Hematopoietic multipotent progenitor cell treated with erythropoietin and hydrocortisone succinate and interleukin-3 and kit ligand, for 17 days (in vitro differentiated cells): Measurements from ENCODE around the gene TMEM164.

Experiments used
- DNase-seq: peaks from one replicate; pipeline ENCODE4 v3.0.0-alpha.2; 2015; ENCODE audit warnings: low spot score

TMEM164 gene

DNA sequence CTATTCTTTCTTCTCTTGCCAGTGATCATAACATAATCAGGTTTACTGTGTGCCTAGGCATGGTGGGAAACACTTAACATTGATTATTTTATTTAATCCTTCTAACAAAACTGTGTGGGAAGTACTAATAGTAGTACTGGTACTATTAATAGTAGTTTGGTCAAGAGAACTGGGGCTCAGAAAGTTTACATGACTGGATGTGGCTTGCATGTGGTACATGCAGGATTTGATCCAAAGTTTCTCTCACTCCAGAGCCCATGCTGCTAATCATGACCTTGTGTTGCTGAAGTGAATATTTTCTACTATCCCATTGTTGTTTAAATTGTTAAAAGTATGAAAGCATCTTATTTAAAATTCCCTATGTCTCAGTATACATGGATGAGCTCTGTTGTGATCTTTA, 78.4 kb downstream of the TMEM164 start:
- DNase-seq = no peak

GRCh38 chrX:110081740-110082139, 78.8 kb downstream of the TMEM164 start:
- DNase-seq = no peak

DNA sequence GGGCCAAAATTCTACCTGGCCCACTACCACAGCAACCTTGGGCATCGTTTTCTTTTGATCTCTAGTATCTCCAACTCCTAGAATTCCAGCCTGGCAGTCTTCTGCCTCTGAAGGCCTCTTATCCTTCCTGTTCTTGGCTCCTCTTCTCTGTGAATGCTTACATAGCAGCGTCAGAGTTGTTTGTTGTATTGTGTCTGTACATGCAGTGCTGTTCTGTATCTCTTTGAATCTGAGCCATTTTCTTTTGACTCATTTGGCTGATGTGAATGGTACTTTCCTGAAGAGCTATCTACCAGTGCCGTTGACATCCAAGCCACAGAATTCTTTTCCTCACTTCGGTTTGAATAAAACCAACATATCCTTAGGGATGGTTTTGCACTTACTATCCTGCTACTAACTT, 79.2 kb downstream of the TMEM164 start:
- DNase-seq = no peak

- DNase-seq = no peak
Observed at GRCh38 chrX:110086162-110086915, 83.4 kb downstream of the TMEM164 start.

DNA sequence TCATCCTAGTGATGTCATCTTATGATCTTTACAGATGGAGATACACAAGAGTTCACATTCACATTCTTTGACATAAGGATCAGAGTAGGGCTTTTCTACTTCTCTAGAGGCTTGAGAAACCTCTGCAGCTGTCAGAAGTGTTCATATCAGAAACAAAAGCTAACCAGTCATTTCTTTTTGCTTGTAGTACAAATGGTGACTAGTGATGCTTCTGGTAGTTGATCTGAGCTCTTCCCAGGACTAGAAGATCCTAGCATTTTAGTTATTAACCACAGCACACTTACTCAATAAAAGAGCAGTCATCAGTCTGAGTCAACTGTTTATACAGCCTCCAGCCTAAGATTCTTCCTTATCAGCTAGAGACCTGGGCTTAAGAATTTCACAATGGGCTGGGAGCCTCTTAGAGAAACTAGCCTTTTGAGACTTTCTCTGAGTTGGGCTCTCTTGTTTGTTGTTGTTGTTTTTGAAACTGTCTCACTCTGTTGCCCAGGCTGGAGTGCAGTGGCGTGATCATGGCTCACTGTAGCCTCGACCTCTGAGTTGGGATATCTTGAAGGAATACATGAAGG, 84.1 kb downstream of the TMEM164 start:
- no peak for DNase-seq

DNA sequence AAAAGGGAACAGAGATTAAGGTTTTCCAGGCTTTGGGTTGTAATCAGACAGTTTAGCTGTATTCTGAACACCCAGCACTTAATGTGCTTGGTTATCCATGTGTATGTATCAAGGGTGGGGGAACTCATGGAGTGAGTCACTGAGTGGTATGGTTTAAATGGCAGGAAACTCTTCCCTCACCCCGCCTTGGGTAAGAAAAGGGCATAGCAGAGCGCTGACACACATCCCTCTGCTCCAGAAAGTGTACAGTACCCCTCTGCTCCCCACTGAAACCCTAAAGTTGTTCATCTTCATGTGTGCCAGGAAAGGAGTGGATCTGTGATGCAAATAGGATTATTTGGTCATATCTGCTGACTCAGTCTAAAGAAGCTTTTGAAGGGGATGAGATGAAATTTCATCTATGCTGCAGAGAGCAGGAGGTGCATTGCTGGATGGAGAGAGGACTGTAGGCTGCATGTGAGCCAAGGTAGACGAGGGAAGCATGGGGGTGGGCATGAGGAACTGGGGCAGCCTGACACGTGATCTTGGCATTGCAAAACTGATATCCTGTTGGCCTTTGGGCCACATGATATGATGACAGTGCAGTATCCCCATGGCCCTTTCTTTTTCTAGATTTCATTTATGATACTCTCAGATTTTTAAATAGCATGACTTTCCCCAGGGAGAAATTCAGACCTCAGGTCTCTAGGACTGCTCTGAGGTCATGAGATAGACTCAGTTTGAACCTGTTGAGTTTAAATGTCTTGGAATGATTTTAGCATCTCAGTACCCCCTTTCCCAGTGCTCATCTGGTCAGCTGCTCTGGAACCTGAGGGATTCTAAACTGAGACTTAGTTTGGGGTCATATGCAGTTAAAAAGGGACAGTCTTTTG, 84.8 kb downstream of the TMEM164 start:
- DNase-seq = no peak

- DNase-seq = no peak
Observed at GRCh38 chrX:110089656-110090403, 86.9 kb downstream of the TMEM164 start.

GRCh38 chrX:110097920-110098319, 95.0 kb downstream of the TMEM164 start:
- DNase-seq = no peak

- no peak for DNase-seq
Observed at GRCh38 chrX:110103344-110103743, 100.4 kb downstream of the TMEM164 start.

DNA sequence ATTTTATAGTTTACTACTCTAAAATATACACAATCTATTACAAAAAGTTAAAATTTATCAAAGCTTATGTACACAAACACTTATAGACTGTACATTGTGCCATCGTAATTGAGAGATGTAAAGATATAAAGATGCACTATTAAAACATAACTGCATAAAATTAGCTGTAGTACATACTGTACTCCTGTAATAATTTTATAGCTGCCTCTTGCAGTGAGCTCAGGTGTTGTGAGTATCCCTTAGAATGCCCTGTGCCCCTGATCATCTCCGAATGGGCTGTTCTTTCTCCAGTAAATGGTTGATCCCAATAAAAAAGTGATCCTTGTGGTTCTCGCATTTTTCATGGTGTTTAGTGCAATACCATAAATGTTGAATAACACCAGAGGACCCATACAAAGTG, 101.2 kb downstream of the TMEM164 start:
- no peak for DNase-seq

DNA sequence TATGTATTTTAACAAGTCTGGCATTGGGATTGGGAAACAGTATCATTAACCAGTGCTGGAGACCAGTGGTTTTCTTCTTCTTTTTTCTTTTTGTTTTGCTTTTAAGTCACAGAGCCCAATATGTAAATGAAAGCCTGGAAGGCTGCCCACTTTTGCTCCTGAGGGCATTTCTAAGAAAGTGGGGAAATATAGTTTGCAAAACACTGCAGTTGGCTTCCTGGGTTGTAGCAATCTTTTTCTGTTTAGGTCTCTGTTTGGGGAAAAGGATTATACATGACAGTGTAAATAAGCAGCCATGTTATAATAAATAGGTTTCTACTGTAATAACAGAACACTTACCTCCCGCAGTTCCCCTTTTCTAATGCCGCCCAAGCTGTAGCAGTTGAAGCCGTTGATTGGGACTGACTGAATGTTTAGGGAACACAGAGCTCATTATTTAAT, 105.5 kb downstream of the TMEM164 start:
- DNase-seq = no peak

GRCh38 chrX:110114260-110114776, 111.4 kb downstream of the TMEM164 start:
- DNase-seq = no peak

GRCh38 chrX:110116066-110116980, 113.4 kb downstream of the TMEM164 start:
- no peak for DNase-seq

- DNase-seq = no peak
Observed at GRCh38 chrX:110118530-110118929, 115.6 kb downstream of the TMEM164 start.

- DNase-seq = no peak
Observed at GRCh38 chrX:110119480-110119879, 116.6 kb downstream of the TMEM164 start.

DNA sequence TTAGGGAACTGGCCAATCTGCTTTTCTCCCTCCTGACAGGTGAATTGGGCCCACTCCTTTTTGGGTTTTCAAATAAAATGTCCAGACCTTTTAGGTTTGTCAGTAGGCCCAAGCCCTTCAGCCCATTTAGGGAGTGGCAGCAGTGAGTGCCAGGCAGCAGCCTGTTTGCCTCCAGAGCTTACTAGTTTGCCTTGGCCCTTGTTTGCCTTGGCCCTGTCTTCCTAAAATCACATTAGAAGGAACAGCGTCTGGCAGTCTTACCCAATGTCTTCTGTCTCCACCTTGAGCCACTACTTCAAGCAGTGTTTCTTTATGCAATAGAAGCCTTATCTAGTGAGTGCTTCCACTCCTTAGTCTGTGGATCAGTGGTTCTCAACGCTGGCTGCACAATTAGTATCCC, 117.1 kb downstream of the TMEM164 start:
- DNase-seq = no peak

DNA sequence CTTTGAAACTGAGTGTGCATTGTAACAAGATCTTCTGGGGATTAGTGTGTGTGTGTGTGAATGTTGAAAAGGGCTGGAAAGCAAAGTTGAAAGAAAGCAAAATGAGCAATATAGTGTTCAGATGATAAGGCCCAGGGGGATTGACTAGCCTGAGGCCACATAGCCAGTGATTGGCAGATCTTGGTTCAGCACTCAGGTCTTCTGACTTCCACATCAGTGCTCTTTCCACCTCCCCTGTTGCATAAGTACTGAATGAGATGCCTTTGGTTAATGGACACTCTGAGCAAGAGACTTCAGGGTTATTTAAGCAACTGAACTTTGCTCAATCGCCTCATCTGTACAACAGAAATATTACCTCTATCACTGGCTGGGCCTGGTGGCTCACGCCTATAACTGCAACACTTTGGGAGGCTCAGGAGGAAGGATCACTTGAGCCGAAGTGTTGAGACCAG, 120.4 kb downstream of the TMEM164 start:
- no peak for DNase-seq

GRCh38 chrX:110125446-110126162, 122.7 kb downstream of the TMEM164 start:
- no peak for DNase-seq

GRCh38 chrX:110131031-110131430, 128.1 kb downstream of the TMEM164 start:
- no peak for DNase-seq
